GM12878 (cell line): ENCODE data around the gene SCN5A. TPM values are rescaled to one million over a fixed set of nuclear protein-coding genes. Genes with fewer than 3 reads are reported as not detected.

Experiments used
- ATAC-seq: fragments of 200-7000 bp; cut with Tn5 transposase; 3 replicates; pipeline ENCODE4 v1.9.1; 2020; ENCODE audit warnings: mild to moderate bottlenecking, moderate library complexity
- BruUV-seq: library from RNA; stranded (reverse); fragments of 400-500 nt; replicated peaks from 2 replicates; lab custom pipeline; 2021; lab: Mats Ljungman, UMichigan
- CTCF ChIA-PET: fragments of 300-600 bp; sonication (Branson Sonifier 250); formaldehyde crosslinking; extraction: SDS; loops from one replicate; lab custom pipeline; 2021; ENCODE audit warnings: inconsistent platforms; lab: Yijun Ruan, JAX
- POLR2A ChIA-PET: fragments of 350-600 bp; formaldehyde crosslinking; extraction: SDS; loops from one replicate; lab custom pipeline; 2021; ENCODE audit warnings: inconsistent platforms; lab: Charles Lee
- RAD21 ChIA-PET: fragments of 300-600 bp; sonication (Branson Sonifier 250); formaldehyde crosslinking; loops from one replicate; lab custom pipeline; 2023; ENCODE audit warnings: antibody characterized with exemption; ENCODE audit not compliant: unreplicated experiment; lab: Charles Lee
- SMC1A ChIA-PET: fragments of 300-600 bp; sonication (Branson Sonifier 250); formaldehyde crosslinking; loops from one replicate; lab custom pipeline; 2023; ENCODE audit not compliant: unreplicated experiment, uncharacterized antibody; lab: Charles Lee
- DNase-seq: peaks from one replicate; pipeline ENCODE4 v3.0.0-alpha.2; 2011; ENCODE audit warnings: low read depth, low spot score
- FAIRE-seq: peaks from 3 replicates; lab custom pipeline; 2011; peaks lifted over from hg19 to GRCh38; lab: Jason Lieb, UNC
- H2AFZ ChIP-seq: 2 replicates; pipeline ENCODE4 v1.6.0; 2011; ENCODE audit warnings: low read depth, low read length, control low read depth; ENCODE audit not compliant: control insufficient read depth
- H3K27ac ChIP-seq: 2 replicates; pipeline ENCODE4 v1.5.1; 2011; ENCODE audit warnings: control low read depth; ENCODE audit not compliant: control insufficient read depth, insufficient read depth
- H3K27me3 ChIP-seq, 2 experiments: replicated peaks in 1 of 2; 2 replicates each; pipeline versions ENCODE4 v1.6.0 to v1.6.1; 2011; ENCODE audit warnings: low read length in 1 of 2; ENCODE audit not compliant: control insufficient read depth in 2 of 2, insufficient read depth in 2 of 2
- H3K36me3 ChIP-seq, 2 experiments: 2 replicates each; pipeline ENCODE4 v1.5.1; 2011; ENCODE audit warnings: low read length in 1 of 2; ENCODE audit not compliant: control insufficient read depth in 2 of 2, insufficient read depth in 2 of 2
- H3K4me1 ChIP-seq: 2 replicates; pipeline ENCODE4 v1.6.1; 2011; ENCODE audit warnings: mild to moderate bottlenecking, low read length, moderate library complexity, mixed read lengths; ENCODE audit not compliant: control insufficient read depth, insufficient read depth
- H3K4me2 ChIP-seq: 2 replicates; pipeline ENCODE4 v1.6.0; 2011; ENCODE audit warnings: control low read depth; ENCODE audit not compliant: control insufficient read depth, insufficient read depth
- H3K4me3 ChIP-seq: fragments of 200-600 bp; sonication (generic); 2 replicates; pipeline ENCODE4 v1.5.1; 2016
- H3K79me2 ChIP-seq: 2 replicates; pipeline ENCODE4 v1.6.0; 2011; ENCODE audit warnings: low read length; ENCODE audit not compliant: control insufficient read depth, insufficient read depth
- H3K9ac ChIP-seq: 2 replicates; pipeline ENCODE4 v1.8.0; 2011; ENCODE audit warnings: low read length, control low read depth, mixed read lengths; ENCODE audit not compliant: control insufficient read depth, insufficient read depth
- H3K9me3 ChIP-seq: replicated peaks from 3 replicates; pipeline ENCODE4 v1.5.1; 2011; ENCODE audit warnings: mild to moderate bottlenecking, low read length; ENCODE audit not compliant: control insufficient read depth, insufficient read depth
- H4K20me1 ChIP-seq: 2 replicates; pipeline ENCODE4 v1.6.0; 2011; ENCODE audit not compliant: control insufficient read depth, insufficient read depth
- ATF3 ChIP-seq: IDR thresholded peaks from 2 replicates; pipeline ENCODE4 v1.6.1; 2011; ENCODE audit warnings: low read depth, mild to moderate bottlenecking, low read length, moderate library complexity, borderline replicate concordance; ENCODE audit errors: extremely low read depth
- CEBPB ChIP-seq, 2 experiments: fragments of 150-350 bp in 1 of 2; IDR thresholded peaks; 2 replicates each; pipeline ENCODE4 v1.6.1; 2012 to 2014; ENCODE audit warnings: low read depth in 2 of 2, low read length in 2 of 2, borderline replicate concordance in 1 of 2, inconsistent platforms in 1 of 2
- CTCF ChIP-seq, 3 experiments: IDR thresholded peaks in 2 of 3; conservative IDR thresholded peaks in 1 of 3; 2 replicates each; pipeline ENCODE4 v1.5.1; 2011; ENCODE audit warnings: low read depth in 3 of 3, low read length in 3 of 3, mild to moderate bottlenecking in 3 of 3, control low read depth in 2 of 3, moderate library complexity in 2 of 3, inconsistent platforms in 1 of 3, mixed read lengths in 1 of 3; ENCODE audit not compliant: control insufficient read depth in 2 of 3, insufficient read depth in 1 of 3; ENCODE audit errors: extremely low read depth in 1 of 3
- POLR2A ChIP-seq: IDR thresholded peaks from 2 replicates; pipeline ENCODE4 v1.6.1; 2011; ENCODE audit warnings: low read depth, mild to moderate bottlenecking, low read length
- REST ChIP-seq: IDR thresholded peaks from 2 replicates; pipeline ENCODE4 v1.6.1; 2012; ENCODE audit warnings: mild to moderate bottlenecking, low read depth, low read length
- WGBS: methylation state at CpG from one replicate; pipeline ENCODE4 v1.1.6; 2016; ENCODE audit warnings: low lambda C conversion rate; ENCODE audit not compliant: insufficient replicate concordance, insufficient coverage; ENCODE audit errors: missing lambda C conversion rate; 5-methylcytosine and 5-hydroxymethylcytosine counted together
- in situ Hi-C: fragments of 300-500 bp; cut with MboI; formaldehyde crosslinking; loops from 9 replicates; pipeline ENCODE4 v1.14.3; 2018; ENCODE audit warnings: mixed read lengths
- intact Hi-C: fragments of 100-400 bp; cut with micrococcal nuclease; formaldehyde crosslinking; loops from one replicate; pipeline ENCODE4 v1.14.2; 2022; ENCODE audit not compliant: unreplicated experiment
- polyA plus RNA-seq, 11 experiments: library from polyadenylated mRNA; depleted of rRNA in 4 of 11; unstranded in 6 of 11; stranded (reverse) in 5 of 11; fragments of >200 nt; fragmentation: Nextera tagmentation in 4 of 11; fragmentation: Illumina TruSeq in 1 of 11; extraction: Ambion mirVana in 4 of 11; extraction: Trizol in 1 of 11; gene quantifications; 1 replicate in 1 of 11; 2 replicates in 10 of 11; pipeline versions ENCODE4 v1.2.1 to v1.2.3, GENCODE V29; 2011 to 2016; ENCODE audit warnings: inconsistent platforms in 2 of 11, missing spikeins in 2 of 11, low read depth in 1 of 11
- total RNA-seq, 4 experiments: library from RNA; depleted of rRNA in 3 of 4; stranded (reverse); fragments of >200 nt in 3 of 4; fragmentation: Illumina TruSeq in 1 of 4; extraction: Trizol in 1 of 4; gene quantifications; 2 replicates each; pipeline versions ENCODE4 v1.2.1 to v1.2.3, GENCODE V29; 2013 to 2021

Gene SCN5A
- total and polyA plus RNA-seq, 10 of the 15 experiments (the other 5 are each of a cell fraction or from before 2014, with no cell fraction given), result not detected

GRCh38 chr3:38528457-38528856 is 121.0 kb downstream of the SCN5A start:
- WGBS, result 94% methylated on average over 1 of the region's 1 CpG
- Histone ChIP-seq H3K9ac (no peak overlapping the region), H2AFZ (no peak overlapping the region), H3K4me3 (no peak overlapping the region), H3K36me3 (peaks cover 6 to 14% of the 10 kb centered on the region in 2 experiments), H3K4me2 (no peak overlapping the region), H3K27me3 (no peaks in the 10 kb centered on the region), H3K9me3 (no peaks in the 10 kb centered on the region), H3K4me1 (no peaks in the 10 kb centered on the region), H3K79me2 (no peaks in the 10 kb centered on the region), H4K20me1 (no peaks in the 10 kb centered on the region), H3K27ac (no peak overlapping the region)
- POLR2A ChIA-PET, result no interaction called here
- SMC1A ChIA-PET, result interaction anchor here (0.6 kb wide), 1 partner anchor 228 kb away, joined by 3 read pairs; no protein-coding TSS in a partner anchor
- RAD21 ChIA-PET, result interaction anchor here (1.2 kb wide), 1 partner anchor 10 kb away, joined by 3 read pairs; no protein-coding TSS in a partner anchor
- TF ChIP-seq CTCF (IDR thresholded peaks at IDR 0.05 in 2 of 3, conservative IDR thresholded peaks at IDR 0.05 in 1 of 3; ENCODE audit: control insufficient read depth in 2 of 3, extremely low read depth in 1 of 3, insufficient read depth in 1 of 3, low read depth in 3 of 3, low read length in 3 of 3) (peak in 1 of 3 experiments; percentile 11; a peak in 1 of 6 replicates), CEBPB (IDR thresholded peaks at IDR 0.05; ENCODE audit: borderline replicate concordance in 1 of 2, low read depth in 2 of 2, low read length in 2 of 2) (no peak)
- DNase-seq (no peak), ATAC-seq (peak; percentile 62), FAIRE-seq (no peak)
- CTCF ChIA-PET, result interaction anchor here (1.0 to 1.3 kb wide), 2 partner anchors 8 to 127 kb away, joined by 3 to 4 read pairs; no protein-coding TSS in a partner anchor
- no TSS peak for BruUV-seq
- in situ Hi-C loops, result no loop called here
- intact Hi-C loops, result loop anchor here (10.0 kb wide), 1 partner anchor 316 kb away; no protein-coding TSS in a partner anchor

GRCh38 chr3:38526792-38527191 is 122.7 kb downstream of the SCN5A start:
- H2AFZ ChIP-seq, result no peak overlapping the region
- H4K20me1 ChIP-seq, result no peaks in the 10 kb centered on the region
- no peaks in the 10 kb centered on the region for H3K4me1 ChIP-seq
- no peak for FAIRE-seq
- no peaks in the 10 kb centered on the region for H3K27me3 ChIP-seq
- no peaks in the 10 kb centered on the region for H3K79me2 ChIP-seq
- BruUV-seq, result no TSS peak
- POLR2A ChIA-PET, result no interaction called here
- H3K9me3 ChIP-seq, result no peaks in the 10 kb centered on the region
- RAD21 ChIA-PET, result no interaction called here
- in situ Hi-C loops, result no loop called here
- no peak overlapping the region for H3K4me2 ChIP-seq
- H3K36me3 ChIP-seq, result peaks cover 6 to 17% of the 10 kb centered on the region in 2 experiments
- intact Hi-C loops, result loop anchor here (10.0 kb wide), 1 partner anchor 318 kb away; no protein-coding TSS in a partner anchor
- no peak for DNase-seq
- ATAC-seq, result no peak
- SMC1A ChIA-PET, result no interaction called here
- no peak overlapping the region for H3K9ac ChIP-seq
- CTCF ChIA-PET, result interaction anchor here (1.6 kb wide), 1 partner anchor 18 kb away, joined by 4 read pairs; no protein-coding TSS in a partner anchor
- no peak overlapping the region for H3K4me3 ChIP-seq
- 95% methylated on average over 14 of the region's 14 CpGs for WGBS
- no peak overlapping the region for H3K27ac ChIP-seq
- TF ChIP-seq ATF3 (no peak), REST (no peak), POLR2A (no peak), CTCF (IDR thresholded peaks at IDR 0.05 in 2 of 3, conservative IDR thresholded peaks at IDR 0.05 in 1 of 3; ENCODE audit: control insufficient read depth in 2 of 3, extremely low read depth in 1 of 3, insufficient read depth in 1 of 3, low read depth in 3 of 3, low read length in 3 of 3) (no peak)
